Spleen (tissue), 3 donors: ENCODE results near the gene EXOSC5.

Experiments
- POLR2A ChIP-seq, 3 donors: fragments of 450-650 bp; IDR thresholded peaks; one replicate each; pipeline ENCODE4 v1.5.1; 2017; ENCODE audit warnings: antibody characterized with exemption in 3 of 3, mild to moderate bottlenecking in 1 of 3
- POLR2AphosphoS5 ChIP-seq, 3 donors: sonication (generic); formaldehyde crosslinking; IDR thresholded peaks; one replicate each; pipeline ENCODE4 v1.5.1; 2017; ENCODE audit warnings: antibody characterized with exemption in 3 of 3

DNA sequence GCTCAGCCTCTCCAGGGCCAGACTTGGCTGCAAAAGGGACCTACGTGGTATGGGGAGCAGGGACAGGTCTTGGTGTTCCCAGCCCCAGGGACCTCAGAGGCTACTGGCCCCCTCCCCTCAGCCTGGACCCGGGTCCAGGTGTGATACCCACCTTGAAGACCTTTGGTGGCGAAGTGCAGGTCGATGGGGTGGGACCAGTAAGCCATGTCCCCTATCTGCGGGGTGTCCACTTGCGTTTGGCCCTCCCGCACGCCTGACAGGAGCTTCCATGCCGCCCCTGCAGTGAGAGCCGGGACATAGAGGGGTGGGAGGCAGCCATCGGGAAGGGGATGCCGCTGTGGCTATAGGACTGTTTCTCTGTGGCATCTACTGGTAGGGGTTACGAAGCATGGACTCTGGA, 39.4 kb downstream of the EXOSC5 start:
- TF ChIP-seq POLR2A (IDR thresholded peaks at IDR 0.05): no peak
- peak in 1 of 3 donors; percentile 31 for TF ChIP-seq POLR2AphosphoS5 (IDR thresholded peaks at IDR 0.05)
